ENCODE data around the gene BRD4.

Gene BRD4

DNA sequence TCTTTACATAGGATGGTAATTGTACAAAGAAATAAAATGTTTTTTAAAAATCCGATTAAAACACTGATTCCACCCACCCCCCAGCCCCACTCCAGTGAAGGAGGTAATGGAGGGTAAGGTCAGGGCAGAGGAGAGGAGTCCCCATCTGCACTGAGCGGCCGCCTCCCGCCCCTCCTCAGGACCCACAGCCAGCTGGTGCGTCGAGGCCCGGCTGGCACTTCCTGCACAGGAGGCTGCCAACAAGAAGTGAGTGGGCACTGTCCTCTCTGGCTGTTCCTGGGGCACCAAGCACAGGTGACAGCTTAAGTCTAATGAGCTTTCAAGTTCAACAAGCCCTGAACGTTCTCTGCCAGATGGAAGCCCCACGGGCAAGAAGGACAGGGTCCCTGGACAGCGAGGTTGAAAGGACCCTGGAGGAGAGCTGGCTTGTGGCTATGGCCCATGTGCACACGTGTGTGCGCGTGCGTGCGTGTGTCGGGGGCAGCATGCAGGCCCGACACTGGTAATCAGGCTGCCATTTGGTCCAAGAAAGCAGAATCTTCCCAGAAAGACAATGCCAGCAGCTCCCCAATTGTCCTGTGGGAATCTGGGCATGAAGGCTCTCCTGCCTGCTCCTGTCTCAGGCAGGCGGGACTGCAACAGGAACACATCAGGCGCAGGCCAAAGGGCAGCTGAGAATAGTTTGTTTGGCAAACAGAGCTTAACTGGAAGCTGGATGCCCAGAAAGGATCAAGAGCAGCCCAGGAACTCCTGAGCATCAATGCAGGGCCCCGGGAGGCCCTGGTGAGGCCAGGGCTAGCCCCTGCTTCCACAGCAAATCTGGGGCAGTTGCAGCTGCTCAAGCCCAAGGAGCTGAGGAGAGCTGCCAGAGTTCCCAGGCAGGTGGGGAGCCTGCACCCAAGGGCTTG is 85.0 kb downstream of the BRD4 start:
- no peak for DNase-seq

DNA sequence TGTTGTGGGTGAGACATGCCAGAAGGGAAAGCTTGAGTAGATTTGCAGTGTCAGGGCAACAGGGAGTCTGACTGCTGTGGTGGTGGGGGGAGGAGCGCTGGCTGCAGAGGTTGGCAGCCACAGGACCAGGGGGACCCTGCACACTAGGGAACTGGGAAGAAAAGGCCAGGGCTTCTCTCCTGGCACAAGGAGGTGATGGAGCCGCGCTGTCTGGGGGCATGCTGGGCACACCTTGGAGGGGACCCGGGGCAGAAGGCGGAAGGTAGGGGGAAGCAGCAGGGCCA is 86.2 kb downstream of the BRD4 start:
- DNase-seq = no peak

DNA sequence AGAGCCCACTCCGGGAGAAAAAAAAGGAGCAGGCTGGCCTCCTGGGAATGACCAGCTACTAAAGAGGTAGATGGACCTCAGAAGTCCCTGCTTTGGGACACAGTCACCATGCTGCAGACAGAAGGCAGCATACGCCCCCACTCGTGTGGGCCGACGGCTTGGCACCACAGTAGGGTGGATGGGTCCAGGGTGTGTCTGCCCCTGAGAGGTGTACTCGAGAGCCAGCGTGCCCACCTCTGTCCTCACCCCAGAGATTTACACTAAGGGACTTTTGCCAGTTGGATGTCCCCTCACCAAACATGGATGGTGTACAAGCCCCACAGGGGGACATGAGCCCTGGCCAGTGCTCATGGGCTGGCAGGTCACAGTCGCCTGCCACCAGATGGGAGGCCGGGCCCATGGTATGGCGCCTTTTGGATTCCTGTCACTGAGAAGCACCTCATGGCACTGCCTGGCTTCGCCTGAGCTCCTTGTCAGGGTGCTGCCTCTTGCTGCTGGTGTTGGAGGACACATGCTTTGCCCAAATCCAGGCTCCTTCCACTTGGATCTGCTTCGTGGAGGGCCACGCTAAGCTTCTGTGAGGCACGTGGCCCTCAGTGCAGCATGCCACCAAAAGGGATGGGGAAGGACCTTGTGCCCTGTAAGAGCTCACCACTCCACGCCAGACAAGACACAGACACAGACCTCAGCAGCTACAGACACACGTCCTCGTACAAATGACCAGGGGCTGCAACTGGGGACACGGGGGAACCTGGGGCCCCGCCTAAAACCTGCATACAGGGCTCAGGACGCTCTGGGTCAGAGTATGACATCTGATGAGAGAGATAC is 86.8 kb downstream of the BRD4 start:
- no peak for DNase-seq

DNA sequence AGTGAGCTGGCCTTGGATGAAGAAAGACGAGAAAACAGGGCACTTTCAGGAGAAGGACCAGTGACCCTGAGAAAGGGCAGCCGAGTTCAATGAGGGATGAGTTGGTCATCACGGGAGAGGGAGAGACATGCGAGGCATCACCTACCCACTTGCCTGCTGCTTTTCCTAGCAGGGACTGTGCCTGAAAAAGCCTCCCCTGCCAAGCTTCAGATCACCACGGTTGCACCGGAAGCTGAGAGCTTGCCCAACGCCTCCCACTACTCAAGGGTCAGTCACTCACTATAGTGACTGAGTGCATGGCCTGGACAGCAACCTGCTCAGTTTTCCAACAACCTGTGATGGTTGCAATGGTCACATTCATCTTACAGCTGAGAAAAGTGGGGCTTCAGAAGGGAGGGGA is 87.5 kb downstream of the BRD4 start:
- DNase-seq = no peak

DNA sequence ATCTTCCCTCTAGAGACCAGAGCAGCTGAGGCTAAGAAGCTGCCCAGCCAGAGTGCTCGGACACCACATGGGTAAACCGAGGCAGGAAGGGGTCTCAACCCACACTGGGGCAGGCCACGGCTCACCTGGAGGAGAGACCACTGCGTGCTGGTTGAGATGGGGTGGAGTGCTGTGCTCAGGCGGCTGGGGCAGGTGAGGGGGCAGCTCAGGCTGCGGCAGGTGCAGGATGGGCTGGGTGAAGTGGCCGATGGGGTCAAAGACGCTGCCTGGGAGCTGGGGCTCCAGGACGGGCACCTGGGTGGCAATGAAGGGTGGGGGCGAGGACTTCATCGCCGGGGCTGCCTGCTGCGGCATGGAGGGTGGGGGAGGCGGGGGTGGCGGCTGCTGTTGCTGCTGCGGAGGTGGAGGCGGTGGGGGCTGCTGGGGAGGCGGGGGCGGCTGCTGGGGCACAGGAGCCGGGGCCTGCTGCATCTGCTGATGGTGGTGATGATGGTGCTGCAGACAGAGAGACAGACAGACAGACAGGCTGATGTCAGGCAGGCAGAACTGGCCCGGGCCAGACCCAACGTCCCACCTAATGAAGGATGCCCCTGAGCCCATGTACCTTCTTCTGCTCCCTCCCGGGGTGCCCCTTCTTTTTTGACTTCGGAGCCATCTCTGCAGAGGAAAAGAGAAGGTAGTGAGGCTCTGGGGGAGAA is 88.1 kb downstream of the BRD4 start:
- DNase-seq = no peak

DNA sequence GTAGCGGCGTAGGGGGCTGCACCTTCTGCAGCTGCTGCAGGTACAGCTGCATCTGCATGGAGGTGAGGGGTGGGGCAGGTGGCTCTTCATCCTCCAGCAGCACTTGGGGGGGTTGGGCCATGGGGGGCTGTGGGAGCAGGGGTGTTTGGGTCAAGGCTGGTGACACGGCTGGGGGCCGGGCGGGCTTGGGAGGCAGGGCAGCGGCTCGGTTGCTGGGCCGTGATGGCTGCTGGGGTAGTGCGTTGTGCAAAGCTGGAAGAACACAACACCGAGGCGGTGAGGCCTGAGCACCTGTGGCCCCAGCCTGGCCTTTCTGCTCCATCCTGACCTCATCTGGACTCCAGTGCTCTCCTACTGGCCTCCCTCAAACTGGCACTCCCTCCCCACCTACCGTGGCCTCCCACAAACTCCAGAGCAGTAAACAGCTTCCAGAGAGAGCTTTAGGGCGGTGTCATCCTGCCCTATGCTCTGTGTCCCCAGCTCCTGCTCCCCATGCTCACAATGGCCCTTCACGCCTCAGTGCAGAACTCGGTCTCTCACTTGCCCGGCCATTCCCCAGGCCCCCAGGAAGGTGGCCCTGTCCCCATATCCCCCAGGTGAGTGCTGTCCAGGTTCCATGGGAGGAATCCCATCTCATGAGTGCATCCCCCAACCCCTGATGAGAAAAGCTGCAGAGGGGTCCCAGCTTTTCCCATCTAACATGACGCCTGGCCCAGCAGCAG is 88.9 kb downstream of the BRD4 start:
- DNase-seq = no peak

DNA sequence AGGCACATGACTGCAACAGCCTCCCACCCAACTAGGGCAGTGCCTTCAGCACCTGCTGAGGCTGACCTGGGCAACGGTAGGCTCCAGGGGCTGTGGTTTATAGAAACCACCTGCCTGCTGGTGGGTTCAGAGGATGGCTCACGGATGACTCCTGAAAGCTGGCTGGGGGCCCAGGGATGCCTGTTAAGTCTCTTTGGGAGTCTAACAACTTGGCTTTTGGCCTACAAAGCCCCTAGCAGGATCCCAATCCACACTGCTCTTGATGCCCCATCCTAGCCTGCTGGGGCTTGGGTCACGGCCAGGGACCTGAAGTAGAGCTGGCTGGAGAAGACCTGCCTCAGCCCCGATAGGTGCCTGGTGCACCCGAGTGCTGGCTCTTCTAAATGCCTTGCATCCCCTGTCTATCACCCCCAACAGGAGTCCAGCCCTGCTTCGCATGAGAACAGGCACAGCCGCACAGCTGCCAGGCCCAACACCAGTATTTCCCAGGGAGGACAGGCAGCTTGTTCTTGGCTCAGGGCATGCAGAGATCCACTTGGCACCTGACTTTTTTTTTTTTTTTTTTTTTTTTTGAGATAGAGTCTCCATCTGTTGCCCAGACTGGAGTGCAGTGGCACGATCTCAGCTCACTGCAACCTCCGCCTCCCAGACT is 91.0 kb downstream of the BRD4 start:
- peak; percentile 90 for DNase-seq

DNA sequence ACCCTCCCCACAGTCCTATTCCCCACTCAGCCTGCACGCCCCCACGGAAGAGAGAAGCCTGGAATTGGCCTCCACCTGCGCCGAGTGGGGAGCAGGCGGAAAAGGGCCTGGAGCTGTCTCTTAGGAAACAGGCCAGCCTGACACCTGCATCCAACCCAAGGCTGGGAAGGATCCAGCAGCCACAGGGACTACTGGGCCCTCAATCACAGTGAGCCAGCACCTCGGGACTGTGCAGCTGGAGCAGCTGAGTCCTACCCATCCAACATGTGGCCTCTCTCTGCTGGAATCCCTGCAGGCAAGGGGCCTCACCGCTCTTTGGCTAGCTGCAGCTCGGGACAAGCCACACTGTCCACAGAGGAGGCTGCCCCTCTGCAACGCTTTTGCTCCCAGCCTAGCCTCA is 91.8 kb downstream of the BRD4 start:
- DNase-seq = no peak

DNA sequence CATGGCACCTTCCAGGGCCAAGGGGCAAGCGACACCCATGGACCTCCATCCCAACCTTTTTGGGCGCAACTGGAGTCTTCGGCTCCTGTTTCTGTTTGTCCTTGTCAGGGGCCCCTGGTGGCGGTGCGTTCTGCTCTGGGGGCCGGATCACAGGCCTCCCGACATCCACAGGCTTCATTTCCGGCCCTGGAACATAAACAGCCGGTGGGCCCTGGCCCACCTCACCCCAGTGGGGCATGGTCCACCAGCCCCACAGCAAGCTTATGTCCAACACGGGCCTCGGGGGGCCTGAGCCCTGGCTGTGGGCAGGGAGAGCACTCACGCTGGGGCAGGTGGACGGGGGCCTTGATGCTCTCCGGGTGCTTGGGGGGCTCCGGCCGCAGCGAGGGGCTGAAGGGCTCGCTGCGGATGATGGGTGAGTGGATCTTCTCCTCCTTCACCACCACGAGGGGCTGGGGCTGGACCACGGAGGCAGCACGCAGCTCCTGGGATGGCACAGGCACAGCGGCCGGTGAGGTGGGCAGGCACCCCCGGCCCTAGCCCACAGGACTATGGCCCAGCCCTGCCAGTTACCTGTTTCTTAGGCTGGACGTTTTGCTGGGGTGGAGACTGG is 92.9 kb downstream of the BRD4 start:
- DNase-seq = no peak

DNA sequence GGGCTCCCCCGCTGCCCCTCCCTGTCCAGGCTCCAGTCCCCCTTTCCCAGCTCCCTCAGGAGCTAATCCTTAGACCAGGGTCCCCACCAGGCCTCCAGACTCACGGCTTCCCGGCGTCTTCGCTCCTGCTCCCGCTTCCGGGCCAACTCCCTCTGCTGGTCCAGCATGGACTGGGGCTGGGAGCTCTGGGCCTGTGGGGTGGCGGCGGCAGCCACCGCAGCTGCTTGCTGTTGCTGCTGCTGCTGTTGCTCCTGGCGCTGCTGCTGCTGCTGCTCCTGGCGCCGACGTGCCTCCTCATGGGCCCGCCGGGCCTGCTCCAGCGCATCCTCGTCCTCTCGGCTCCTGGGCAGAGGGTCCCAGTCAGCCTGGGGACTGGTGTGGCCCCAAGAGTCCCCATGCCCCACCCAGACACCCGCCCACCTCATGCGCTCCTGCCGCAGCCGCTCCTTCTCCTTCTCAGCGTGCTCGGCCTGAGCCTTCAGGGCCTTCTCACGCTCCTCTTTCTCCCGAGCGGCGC is 93.6 kb downstream of the BRD4 start:
- no peak for DNase-seq

DNA sequence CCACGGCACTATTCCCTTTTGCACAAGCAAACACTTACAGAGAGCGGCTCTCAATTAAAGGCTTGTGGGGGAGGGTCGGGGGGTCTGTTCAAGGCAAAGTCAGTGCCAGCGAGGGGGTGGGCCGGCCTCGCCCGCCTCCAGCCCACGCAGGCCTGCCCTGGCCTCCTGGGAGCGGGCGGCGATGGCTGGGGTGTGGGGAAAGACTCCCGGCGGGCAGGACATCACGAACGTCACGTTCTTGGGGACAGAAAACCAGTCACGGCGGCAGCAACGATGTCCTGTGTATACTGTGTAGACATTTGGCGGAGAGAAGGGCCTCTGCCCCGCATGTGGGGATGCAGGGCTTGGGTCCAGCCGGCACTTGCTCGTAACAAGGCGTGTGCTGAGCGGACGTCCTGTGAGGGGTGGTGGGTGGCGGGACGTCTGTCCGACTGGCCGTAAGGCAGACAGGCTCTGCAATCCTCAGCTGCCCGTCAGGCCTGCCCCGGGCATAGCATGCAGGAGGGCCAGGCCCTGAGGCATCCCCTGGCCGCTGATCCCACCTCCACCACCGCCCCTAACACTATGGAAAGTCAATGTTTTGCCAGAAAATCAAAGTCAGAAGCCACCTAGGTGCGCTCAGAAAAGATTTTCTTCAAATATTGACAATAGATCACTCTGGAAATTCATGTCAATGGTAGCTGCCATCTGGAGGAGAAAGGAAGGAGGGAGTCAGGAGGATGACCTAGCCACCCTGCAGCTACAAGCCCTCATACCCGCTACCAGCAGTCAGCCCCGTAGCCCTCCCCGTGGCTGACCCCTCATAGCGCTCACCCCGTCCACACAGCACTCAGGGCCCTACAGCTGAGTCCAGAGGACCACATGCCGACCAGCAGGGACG is 94.3 kb downstream of the BRD4 start:
- no peak for DNase-seq

DNA sequence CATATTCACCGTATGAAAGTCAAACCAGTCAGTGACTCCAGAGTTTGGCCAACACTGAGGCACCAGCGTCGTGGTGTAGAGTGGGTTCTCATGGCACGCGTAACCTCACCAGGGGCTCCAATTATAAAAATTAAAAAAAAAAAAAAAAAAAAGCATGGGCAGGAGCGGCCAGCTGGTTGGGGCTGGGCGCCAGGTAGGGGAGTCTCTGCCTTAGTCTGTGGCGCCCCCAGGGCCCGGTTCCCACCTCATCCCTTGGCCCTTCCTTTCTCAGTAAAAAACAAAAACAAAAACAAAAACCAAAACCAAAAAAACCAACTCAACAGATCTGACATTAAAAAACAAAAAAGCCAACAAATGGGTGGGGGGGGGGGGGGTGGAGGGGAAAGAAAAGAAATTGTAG is 95.5 kb downstream of the BRD4 start:
- DNase-seq = no peak

DNA sequence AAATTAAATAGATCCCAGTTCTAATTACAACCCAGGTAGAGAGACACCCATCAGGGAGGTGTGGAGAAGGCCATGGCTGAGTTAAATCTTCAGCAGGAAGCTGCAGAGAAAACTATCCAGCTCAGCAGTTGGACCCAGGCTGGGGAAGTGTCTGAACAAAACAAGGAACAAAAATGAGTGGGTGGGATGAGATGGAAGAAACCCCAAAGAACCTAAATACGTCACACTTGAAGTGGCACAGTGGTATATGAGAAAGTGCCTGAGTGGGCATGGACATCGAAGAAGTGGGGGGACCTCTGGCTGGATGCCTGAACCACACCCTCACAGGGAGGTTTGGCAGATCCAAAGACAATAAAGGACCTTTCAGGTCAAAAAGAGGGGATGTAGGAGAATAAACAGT is 96.6 kb downstream of the BRD4 start:
- DNase-seq = no peak

DNA sequence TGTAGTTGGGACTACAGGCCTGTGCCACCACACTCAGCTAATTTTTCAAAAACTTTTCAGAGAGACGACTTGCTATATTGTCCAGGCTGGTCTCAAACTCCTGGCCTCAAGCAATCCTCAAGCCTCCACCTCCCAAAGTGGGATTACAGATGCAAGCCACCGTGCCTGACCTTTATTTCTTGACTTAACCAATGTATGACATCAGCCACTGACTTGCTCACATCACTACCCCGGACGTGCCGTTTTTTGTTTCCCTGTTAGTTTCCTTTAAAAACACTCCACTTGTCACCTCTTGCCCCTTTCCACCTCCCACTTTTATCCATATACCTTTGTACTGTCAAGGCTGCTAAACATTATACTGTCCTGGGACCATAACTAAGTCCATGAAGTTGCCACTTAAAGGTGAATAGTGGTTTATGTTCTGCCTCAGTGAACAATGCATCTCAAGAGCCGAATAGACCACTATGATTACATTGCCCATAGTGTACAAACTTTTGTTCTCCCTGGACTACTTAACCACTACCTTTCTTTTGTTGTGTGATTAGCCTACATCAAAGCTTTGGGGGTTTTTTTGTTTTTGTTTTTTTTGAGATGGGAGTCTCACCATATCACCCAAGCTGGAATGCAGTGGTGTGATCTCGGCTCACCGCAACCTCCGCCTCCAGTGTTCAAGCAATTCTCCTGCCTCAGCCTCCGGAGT is 97.8 kb downstream of the BRD4 start:
- no peak for DNase-seq

DNA sequence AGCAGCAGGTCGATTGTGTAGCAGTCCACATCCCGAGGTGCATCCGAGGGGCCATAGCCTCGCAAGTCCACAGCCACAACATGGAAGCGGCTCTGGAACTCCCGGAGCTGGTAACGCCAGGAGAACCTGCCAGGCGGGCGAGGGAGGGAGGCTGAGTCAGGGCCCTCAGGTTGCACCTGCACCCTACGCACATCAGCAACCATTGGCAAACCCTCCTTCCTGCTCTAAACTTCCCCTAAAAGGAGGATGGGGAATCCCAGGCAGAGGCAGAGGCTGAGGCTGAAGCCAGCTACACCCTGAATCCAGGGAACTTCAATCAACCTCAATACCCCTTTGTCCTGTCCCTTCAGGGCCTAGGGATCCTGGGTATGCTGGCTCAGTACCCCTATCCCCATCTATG is 101.1 kb downstream of the BRD4 start:
- DNase-seq = no peak

DNA sequence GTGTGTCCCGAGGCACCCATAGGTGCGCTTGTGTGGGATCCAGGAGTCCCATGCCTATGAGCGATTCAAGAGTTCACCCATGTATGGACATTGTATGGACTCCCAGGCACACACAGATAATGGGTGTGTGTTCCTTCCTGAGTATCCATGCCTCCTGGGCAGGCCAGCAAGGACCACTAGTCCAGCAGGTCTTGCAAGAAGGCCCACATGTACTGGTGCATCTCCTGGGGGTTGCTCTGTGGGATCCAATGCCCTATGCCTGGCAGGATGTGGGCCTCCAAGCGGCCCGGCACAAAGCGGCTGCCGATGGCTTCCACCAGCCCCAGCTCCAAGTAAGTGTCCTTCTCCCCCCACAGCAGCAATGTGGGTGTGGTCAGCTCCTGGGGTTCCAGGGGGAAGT is 105.1 kb downstream of the BRD4 start:
- no peak for DNase-seq

DNA sequence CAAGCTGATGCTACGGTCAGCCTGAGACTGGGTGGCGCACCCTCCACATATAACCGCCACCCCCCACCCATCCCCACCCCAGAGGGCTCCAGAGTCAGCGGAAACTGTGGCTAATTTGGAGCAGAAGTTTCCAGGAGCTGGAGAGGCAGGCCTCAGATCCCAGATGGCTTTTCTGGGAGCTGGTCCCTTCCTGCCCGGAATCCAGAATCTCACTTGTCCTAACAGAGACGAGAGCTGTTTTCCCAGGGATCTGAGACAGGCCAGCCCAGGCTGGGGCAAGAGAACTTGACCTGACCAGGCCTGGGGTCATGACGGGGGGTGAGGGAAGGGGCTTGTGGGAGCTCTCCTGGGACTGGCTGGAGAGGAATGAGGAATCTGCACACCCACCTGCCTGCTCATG is 106.6 kb downstream of the BRD4 start:
- DNase-seq = no peak

DNA sequence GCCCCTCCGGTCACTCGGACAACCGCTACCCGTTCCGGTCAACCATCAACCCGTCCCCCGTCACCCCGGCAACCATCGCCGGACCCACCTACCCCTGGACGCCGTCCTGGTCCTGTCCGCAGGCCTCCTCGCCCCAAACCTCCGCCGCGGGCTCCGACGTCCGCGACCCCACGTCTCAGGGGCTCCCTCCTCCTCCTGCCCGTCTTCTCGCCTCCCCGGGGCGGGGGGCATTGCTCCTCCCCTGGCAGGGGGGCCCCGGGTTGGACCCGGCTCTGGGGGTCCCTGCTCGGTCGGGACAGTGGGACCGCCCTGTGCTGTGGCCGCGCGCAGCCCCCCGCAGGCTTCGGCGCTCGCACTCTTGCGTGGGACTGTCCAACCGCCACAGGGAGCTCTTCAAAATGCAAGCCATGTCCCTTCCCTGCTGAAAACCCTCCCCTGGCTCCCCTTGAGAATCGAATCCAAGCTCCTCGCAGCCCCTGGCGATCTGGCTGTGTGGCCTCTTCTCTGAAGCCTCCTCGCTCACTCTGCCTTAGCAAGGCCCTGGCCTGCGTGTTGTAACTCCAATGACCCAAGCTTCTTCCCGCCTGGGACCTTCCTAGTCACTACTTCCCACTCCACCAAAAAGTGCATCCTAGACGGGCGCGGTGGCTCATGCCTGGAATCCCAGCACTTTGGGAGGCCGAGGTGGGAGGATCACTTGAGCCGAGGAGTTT is 108.5 kb downstream of the BRD4 start:
- no peak for DNase-seq
